SHP77 treated with DMSO at 0.1 percent for 48 hours (cell line): ENCODE measurements around the gene JAZF1.

Experiments used
- DNase-seq: peaks from one replicate; lab custom pipeline; 2025; lab: John Stamatoyannopoulos, UW

JAZF1 gene

GRCh38 chr7:28180364-28181147, at the start of gene JAZF1:
TSS of gene JAZF1 (minus strand) at chr7:28180795.
- DNase-seq, result peak; percentile 48

- DNase-seq, result no peak
Measured at GRCh38 chr7:28230261-28230660, 49.7 kb upstream of the JAZF1 start.

GRCh38 chr7:28228396-28228795, 47.8 kb upstream of the JAZF1 start:
- no peak for DNase-seq

- DNase-seq, result no peak
Measured at GRCh38 chr7:28226003-28226402, 45.4 kb upstream of the JAZF1 start.

GRCh38 chr7:28225576-28225975, 45.0 kb upstream of the JAZF1 start:
- no peak for DNase-seq

GRCh38 chr7:28224675-28225074, 44.1 kb upstream of the JAZF1 start:
- DNase-seq, result no peak

GRCh38 chr7:28224172-28224571, 43.6 kb upstream of the JAZF1 start:
- DNase-seq, result no peak

GRCh38 chr7:28222636-28223035, 42.0 kb upstream of the JAZF1 start:
- no peak for DNase-seq

GRCh38 chr7:28219793-28220192, 39.2 kb upstream of the JAZF1 start:
- DNase-seq, result no peak

GRCh38 chr7:28217143-28217542, 36.5 kb upstream of the JAZF1 start:
- no peak for DNase-seq

GRCh38 chr7:28211006-28211405, 30.4 kb upstream of the JAZF1 start:
- DNase-seq, result no peak

- DNase-seq, result no peak
Measured at GRCh38 chr7:28208506-28208905, 27.9 kb upstream of the JAZF1 start.

- DNase-seq, result no peak
Measured at GRCh38 chr7:28207486-28208158, 27.0 kb upstream of the JAZF1 start.

GRCh38 chr7:28205506-28205905, 24.9 kb upstream of the JAZF1 start:
- no peak for DNase-seq

GRCh38 chr7:28203508-28204240, 23.1 kb upstream of the JAZF1 start:
- DNase-seq, result no peak

GRCh38 chr7:28202222-28202621, 21.6 kb upstream of the JAZF1 start:
- no peak for DNase-seq

GRCh38 chr7:28201131-28201530, 20.5 kb upstream of the JAZF1 start:
- no peak for DNase-seq

GRCh38 chr7:28200598-28200997, 20.0 kb upstream of the JAZF1 start:
- DNase-seq, result no peak

- no peak for DNase-seq
Measured at GRCh38 chr7:28199021-28199510, 18.5 kb upstream of the JAZF1 start.

GRCh38 chr7:28195910-28196620, 15.5 kb upstream of the JAZF1 start:
- DNase-seq, result no peak

GRCh38 chr7:28192786-28193585, 12.4 kb upstream of the JAZF1 start:
- no peak for DNase-seq
